Upper lobe of right lung (tissue), 1 donor: ENCODE measurements around the gene TNFAIP8L3. TPM values are rescaled to one million over a fixed set of nuclear protein-coding genes. Genes with fewer than 3 reads are reported as not detected.

Experiments used
- ATAC-seq: fragments of 200-7000 bp; cut with Tn5 transposase; one replicate; pipeline ENCODE4 v1.9.1; 2020; ENCODE audit warnings: mild to moderate bottlenecking, moderate library complexity
- DNase-seq: peaks from one replicate; pipeline ENCODE4 v3.0.0-alpha.2; 2020
- H3K27ac ChIP-seq: fragments of 200-600 bp; one replicate; pipeline ENCODE4 v1.8.0; 2022
- H3K27me3 ChIP-seq: fragments of 200-600 bp; one replicate; pipeline ENCODE4 v1.8.0; 2022; ENCODE audit warnings: mild to moderate bottlenecking
- H3K36me3 ChIP-seq: fragments of 200-600 bp; one replicate; pipeline ENCODE4 v1.8.0; 2022
- H3K4me1 ChIP-seq: fragments of 200-600 bp; one replicate; pipeline ENCODE4 v1.8.0; 2022
- H3K4me3 ChIP-seq: fragments of 200-600 bp; one replicate; pipeline ENCODE4 v1.8.0; 2022; ENCODE audit warnings: mild to moderate bottlenecking
- H3K9me3 ChIP-seq: fragments of 200-600 bp; one replicate; pipeline ENCODE4 v1.8.0; 2022
- CTCF ChIP-seq: fragments of 200-600 bp; IDR thresholded peaks from one replicate; pipeline ENCODE4 v1.8.0; 2022; ENCODE audit warnings: antibody characterized with exemption
- intact Hi-C: fragments of 100-400 bp; cut with DNase I; formaldehyde crosslinking; loops from one replicate; pipeline ENCODE4 v1.11.0; 2022
- total RNA-seq: library from RNA; stranded (reverse); fragmentation: NEBNext Ultra II Directional; extraction: Animal tissue kit (Norgen Biotek cat#: 25700); gene quantifications from one replicate; pipeline ENCODE4 v1.2.1, GENCODE V29; 2021
- donor health status: DM: no; HTN: yes; CAD: no; lungs with severe emphysema.

TNFAIP8L3 gene
- total RNA-seq, 1 donor from 2014 or later: 10.9 TPM

- no peaks in the 10 kb centered on the region for H3K9me3 ChIP-seq
- no peaks in the 10 kb centered on the region for H3K36me3 ChIP-seq
- peak overlapping the region; percentile 60 for H3K4me3 ChIP-seq
- peaks cover 16% of the 10 kb centered on the region for H3K4me1 ChIP-seq
- DNase-seq (no peak), ATAC-seq (no peak)
- H3K27me3 ChIP-seq: peaks cover 9% of the 10 kb centered on the region
- TF ChIP-seq CTCF: no peak
- intact Hi-C loops: no loop called here
- no peak overlapping the region for H3K27ac ChIP-seq
Observed at GRCh38 chr15:51092480-51093040, 2.1 kb downstream of the TNFAIP8L3 start.

- Histone ChIP-seq H3K4me1 (peaks cover 15% of the 10 kb centered on the region), H3K27ac (no peak overlapping the region), H3K9me3 (no peaks in the 10 kb centered on the region), H3K36me3 (no peaks in the 10 kb centered on the region), H3K27me3 (peaks cover 9% of the 10 kb centered on the region), H3K4me3 (no peak overlapping the region)
- no peak for DNase-seq
- no peak for ATAC-seq
- no peak for TF ChIP-seq CTCF
- intact Hi-C loops: no loop called here
Observed at GRCh38 chr15:51090753-51091152, 4.0 kb downstream of the TNFAIP8L3 start.

- intact Hi-C loops: no loop called here
- ATAC-seq: no peak
- no peak overlapping the region for H3K27ac ChIP-seq
Observed at GRCh38 chr15:51089699-51090453, 4.8 kb downstream of the TNFAIP8L3 start.

GRCh38 chr15:51089041-51089440 lies 5.7 kb downstream of the TNFAIP8L3 start:
- H3K4me1 ChIP-seq: peaks cover 15% of the 10 kb centered on the region
- H3K4me3 ChIP-seq: no peak overlapping the region
- no peak for TF ChIP-seq CTCF
- no peaks in the 10 kb centered on the region for H3K36me3 ChIP-seq
- no peak overlapping the region for H3K27ac ChIP-seq
- H3K9me3 ChIP-seq: no peaks in the 10 kb centered on the region
- ATAC-seq (no peak), DNase-seq (no peak)
- intact Hi-C loops: no loop called here
- peaks cover 4% of the 10 kb centered on the region for H3K27me3 ChIP-seq

More at GRCh38 chr15:51089699-51090453, 4.8 kb downstream of the TNFAIP8L3 start:
- H3K36me3 ChIP-seq: no peaks in the 10 kb centered on the region
- H3K27me3 ChIP-seq: peaks cover 4% of the 10 kb centered on the region
- no peak for TF ChIP-seq CTCF
- peaks cover 15% of the 10 kb centered on the region for H3K4me1 ChIP-seq
- DNase-seq: no peak
- no peak overlapping the region for H3K4me3 ChIP-seq
- no peaks in the 10 kb centered on the region for H3K9me3 ChIP-seq

- ATAC-seq (no peak), DNase-seq (no peak)
- intact Hi-C loops: no loop called here
- H3K4me3 ChIP-seq: no peak overlapping the region
- no peak overlapping the region for H3K27ac ChIP-seq
- no peaks in the 10 kb centered on the region for H3K36me3 ChIP-seq
- peaks cover 4% of the 10 kb centered on the region for H3K27me3 ChIP-seq
- H3K4me1 ChIP-seq: peaks cover 10% of the 10 kb centered on the region
- no peaks in the 10 kb centered on the region for H3K9me3 ChIP-seq
- no peak for TF ChIP-seq CTCF
Observed at GRCh38 chr15:51088585-51088984, 6.1 kb downstream of the TNFAIP8L3 start.
